ENCODE measurements around the gene DAAM2.

Gene DAAM2

GRCh38 chr6:39932386-39932910 is 140.3 kb downstream of the DAAM2 start:
- DNase-seq (ENCODE audit: low spot score): no peak

GRCh38 chr6:39933669-39934130 is 141.5 kb downstream of the DAAM2 start:
- DNase-seq (ENCODE audit: low spot score): no peak

- peak; percentile 95 for DNase-seq (ENCODE audit: low spot score)
Observed at GRCh38 chr6:39934131-39934757, 142.1 kb downstream of the DAAM2 start, which contains the start of gene MOCS1. MOCS1 (minus strand) TSS chr6:39934462; CDS start chr6:39934417, 45 bp downstream.

GRCh38 chr6:39935241-39935640 is 143.1 kb downstream of the DAAM2 start:
- DNase-seq (ENCODE audit: low spot score): no peak

GRCh38 chr6:39936857-39937256 is 144.7 kb downstream of the DAAM2 start:
- DNase-seq (ENCODE audit: low spot score): no peak

- no peak for DNase-seq (ENCODE audit: low spot score)
Observed at GRCh38 chr6:39937686-39938333, 145.6 kb downstream of the DAAM2 start.

GRCh38 chr6:39938773-39939654 is 146.8 kb downstream of the DAAM2 start:
- no peak for DNase-seq (ENCODE audit: low spot score)

GRCh38 chr6:39941138-39941537 is 149.0 kb downstream of the DAAM2 start:
- DNase-seq (ENCODE audit: low spot score): no peak

GRCh38 chr6:39941820-39942219 is 149.6 kb downstream of the DAAM2 start:
- no peak for DNase-seq (ENCODE audit: low spot score)

- DNase-seq (ENCODE audit: low spot score): no peak
Observed at GRCh38 chr6:39942903-39943580, 150.9 kb downstream of the DAAM2 start.

- no peak for DNase-seq (ENCODE audit: low spot score)
Observed at GRCh38 chr6:39945626-39946025, 153.4 kb downstream of the DAAM2 start.

GRCh38 chr6:39947611-39948068 is 155.5 kb downstream of the DAAM2 start:
- DNase-seq (ENCODE audit: low spot score): no peak

GRCh38 chr6:39948199-39948791 is 156.1 kb downstream of the DAAM2 start:
- no peak for DNase-seq (ENCODE audit: low spot score)

GRCh38 chr6:39950125-39950720 is 158.0 kb downstream of the DAAM2 start:
- no peak for DNase-seq (ENCODE audit: low spot score)

- no peak for DNase-seq (ENCODE audit: low spot score)
Observed at GRCh38 chr6:39951191-39951590, 159.0 kb downstream of the DAAM2 start.

- no peak for DNase-seq (ENCODE audit: low spot score)
Observed at GRCh38 chr6:39951716-39952115, 159.5 kb downstream of the DAAM2 start.

GRCh38 chr6:39952167-39952566 is 160.0 kb downstream of the DAAM2 start:
- no peak for DNase-seq (ENCODE audit: low spot score)

GRCh38 chr6:39953076-39953618 is 161.0 kb downstream of the DAAM2 start:
- DNase-seq (ENCODE audit: low spot score): no peak
